NCI-H2227 treated with DMSO at 0.1 percent for 48 hours (cell line): ENCODE results near the gene WIPF3.

Source experiments
- DNase-seq: peaks from one replicate; lab custom pipeline; 2025; lab: John Stamatoyannopoulos, UW

Gene WIPF3

DNA sequence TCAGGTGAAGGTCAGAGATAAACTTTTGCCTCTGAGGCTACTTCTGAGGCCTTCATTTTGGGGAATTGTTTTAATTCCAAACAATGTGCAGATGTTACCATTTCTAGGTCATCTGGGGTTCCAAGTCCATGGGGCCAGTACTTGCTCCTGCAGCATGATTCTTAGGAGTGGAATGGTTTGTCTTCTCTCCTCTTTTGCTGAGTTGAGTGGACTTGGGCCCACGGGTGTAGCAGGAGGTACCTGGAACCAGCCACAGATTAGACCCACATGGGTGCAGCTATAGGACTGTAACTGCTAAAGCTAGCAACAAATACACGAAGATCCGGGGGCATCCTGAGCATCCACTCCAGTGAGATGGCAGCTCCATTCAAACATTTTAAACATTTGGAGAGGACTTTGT, 41.6 kb downstream of the WIPF3 start:
- no peak for DNase-seq

DNA sequence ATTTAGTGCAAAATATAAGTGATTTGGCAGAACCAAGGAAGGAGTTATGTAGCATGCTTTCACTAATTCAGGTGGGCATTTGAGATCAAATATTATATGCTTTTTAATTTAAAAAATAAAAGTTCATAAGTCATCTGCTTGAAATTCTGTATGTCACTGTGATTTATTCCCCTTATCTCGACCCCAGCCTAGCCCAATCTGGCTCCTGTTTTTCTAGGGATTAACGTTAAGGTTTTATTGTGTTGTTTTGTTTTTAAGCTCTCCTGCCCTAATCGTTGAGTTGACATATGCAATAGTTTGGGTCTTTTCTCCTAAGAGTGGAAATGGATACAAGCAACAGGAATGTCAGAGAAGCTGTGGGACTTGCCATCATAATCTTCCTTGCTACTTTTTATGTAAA, 42.6 kb downstream of the WIPF3 start:
- no peak for DNase-seq

DNA sequence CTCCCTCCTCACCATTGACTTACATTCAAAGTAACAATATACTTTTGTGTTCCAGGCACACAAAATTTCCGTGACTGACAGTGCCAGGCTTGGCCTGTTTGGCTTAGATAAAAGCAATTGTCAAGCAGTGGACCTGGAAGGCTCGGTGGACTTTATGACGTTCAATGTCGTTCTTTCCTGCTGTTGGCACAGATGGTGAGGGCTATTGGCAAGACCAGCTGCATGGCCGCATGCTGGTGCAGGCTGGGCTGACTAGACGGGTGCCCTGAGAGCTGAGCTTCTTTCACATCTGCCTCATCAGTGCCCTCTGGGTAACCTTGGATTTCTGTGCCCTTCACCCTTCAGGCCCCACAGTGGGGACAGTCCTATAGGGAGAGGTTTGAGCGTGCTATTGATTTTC, 45.2 kb downstream of the WIPF3 start:
- no peak for DNase-seq

DNA sequence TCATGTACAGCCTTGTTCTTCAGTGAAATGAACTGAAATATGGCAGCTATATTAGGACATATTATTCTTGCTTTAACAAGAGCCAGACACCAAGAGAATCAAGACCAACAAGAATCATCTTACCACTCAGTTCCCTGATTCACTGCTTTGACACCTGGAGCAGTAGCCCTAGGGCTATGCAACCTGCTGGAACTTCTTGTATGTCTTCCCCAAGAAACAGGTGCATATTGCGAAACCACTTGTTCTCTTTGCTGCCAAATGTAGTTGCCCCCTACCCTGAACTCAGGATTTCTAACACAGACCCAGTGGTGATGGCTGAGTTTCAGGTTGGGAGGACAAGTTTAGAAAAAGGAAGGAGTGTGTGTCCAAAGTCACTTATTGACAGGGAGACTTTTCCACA, 46.1 kb downstream of the WIPF3 start:
- DNase-seq, result no peak

DNA sequence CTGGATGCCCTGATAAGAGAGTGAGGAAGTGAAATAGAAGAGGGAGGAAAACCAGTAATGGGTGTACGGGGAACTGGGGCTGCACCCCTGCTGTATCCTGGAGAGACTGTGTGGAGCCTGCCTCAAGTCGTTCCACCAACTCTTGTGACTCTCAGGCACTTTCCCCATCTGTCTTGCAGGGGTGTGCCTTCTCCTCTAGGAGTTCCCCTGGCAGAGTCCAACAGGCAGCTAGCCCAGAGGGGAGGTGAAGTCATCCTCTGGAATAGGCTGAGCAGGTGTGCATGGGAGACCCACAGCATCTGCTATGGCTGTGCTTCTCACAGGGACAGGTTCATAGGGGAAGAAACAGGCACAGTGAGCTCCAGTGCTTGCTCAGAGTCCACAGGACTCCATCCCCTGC, 46.8 kb downstream of the WIPF3 start:
- no peak for DNase-seq

DNA sequence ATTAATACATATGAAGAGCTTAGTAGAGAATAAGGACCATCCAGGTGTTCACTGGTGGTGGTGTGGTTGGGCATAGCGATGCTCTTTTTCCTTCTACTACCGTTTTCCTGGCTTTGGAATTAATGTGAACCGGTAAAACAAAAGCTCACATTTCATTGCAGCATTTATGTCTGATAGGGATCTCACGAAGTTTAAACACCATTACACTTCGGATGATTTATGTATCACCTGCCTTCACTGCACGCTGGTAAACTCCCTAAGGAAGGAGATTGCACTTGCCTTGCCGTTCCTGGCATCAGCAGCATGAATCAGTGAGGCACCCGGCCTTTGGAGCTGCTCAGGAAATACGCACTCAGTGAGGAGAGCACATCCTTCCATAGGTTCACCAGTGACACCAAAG, 47.5 kb downstream of the WIPF3 start:
- no peak for DNase-seq

DNA sequence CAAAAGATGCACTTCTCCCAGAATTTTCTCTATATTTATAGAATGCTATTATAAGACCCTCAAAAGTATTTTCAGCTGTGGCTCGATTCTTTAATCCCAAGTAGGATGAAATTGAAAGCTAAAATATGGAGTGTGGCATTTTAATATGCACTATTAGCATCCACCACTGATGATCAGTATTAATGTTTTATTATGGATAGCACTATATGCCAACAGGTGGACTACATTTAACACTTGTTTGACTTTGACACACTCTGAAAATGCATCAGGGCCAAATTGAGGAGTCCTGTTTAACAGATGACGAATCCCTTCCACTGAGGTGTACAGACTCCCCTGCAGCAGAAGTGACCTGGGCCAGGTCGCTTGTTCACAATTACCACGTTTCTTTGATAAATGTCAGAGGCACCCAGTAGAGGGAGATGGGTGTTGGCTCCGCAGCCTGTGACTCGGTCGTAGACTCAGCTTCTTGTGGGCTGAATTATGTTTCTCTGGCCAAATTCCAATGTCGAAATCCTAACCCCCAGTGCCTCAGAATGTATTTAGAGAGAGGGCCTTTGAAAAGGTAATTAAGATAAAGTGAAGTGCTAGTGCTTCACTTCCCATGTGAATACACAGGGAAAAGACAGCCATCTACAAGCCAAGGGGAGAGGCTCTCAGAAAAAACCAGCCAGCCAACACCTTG, 48.1 kb downstream of the WIPF3 start:
- DNase-seq, result no peak

DNA sequence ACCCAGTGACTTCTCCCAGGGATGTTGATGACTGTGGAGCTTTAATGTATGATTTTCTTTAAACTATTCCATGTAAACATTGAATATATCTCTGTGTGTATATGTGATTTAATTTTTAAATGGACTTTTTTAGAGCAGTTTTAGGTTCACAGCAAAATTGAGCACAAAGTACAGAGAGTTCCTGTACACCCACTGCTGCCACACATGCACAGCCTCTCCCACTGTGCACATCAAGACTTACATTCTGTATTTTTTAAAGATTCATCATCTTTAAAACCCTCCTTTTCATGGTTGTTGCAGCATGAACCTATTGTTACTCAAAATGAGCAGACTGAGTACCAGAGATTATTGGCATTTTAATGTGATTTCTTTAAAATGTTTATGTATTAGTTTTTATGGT, 51.3 kb downstream of the WIPF3 start:
- no peak for DNase-seq

DNA sequence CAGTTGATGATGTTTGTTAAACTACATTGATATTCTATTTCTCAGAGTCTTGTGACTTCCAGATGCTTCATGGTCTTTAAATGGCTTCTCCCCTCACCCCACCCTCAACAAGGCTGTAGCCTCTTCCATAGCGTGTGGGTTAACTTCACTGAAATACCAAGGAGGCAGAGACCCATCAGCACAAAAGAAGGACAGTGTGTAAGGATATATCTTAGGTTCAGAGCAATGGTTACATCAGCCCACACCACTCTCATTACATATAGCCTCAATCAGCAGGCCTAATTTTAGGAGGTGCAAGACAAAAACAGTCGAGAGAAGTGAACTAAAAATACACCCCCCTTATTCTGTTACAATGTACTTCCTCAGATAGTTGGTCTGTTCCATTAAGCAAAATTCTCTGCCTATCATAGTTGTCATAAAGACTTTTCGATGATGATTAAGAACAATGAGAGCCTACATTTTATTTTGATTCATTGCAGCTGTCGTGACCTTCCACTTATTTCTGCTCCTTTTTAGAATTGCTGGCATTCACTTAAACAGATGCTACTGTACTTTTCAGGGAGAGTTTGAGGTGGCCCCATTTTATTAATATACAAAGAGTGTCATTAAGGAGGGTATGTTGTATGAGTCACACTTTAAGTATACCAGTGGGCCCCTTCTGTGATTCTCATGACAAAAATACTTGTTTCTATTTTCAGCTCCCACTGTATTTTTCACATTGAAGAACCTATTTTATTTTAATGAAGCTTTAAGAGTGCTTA, 52.1 kb downstream of the WIPF3 start:
- peak; percentile 91 for DNase-seq

DNA sequence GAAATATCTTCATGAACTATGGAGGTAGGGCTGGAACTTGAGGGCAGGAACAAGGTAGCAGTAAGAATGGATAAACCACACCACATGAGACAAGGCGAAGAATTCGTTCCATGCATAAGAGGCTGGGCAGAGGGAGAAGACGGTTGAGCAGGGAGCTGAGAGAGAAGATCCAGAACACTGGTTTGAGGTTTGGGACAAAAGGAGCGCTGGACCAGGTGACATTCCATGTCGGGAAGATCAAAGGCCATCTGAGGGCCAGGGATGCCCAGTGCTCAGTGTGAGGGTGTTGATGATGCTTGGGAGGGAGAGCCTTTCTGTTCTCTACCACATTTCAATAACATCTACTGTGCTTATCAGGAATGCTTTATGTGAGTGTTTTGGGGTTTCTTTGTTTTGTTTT, 52.8 kb downstream of the WIPF3 start:
- no peak for DNase-seq

DNA sequence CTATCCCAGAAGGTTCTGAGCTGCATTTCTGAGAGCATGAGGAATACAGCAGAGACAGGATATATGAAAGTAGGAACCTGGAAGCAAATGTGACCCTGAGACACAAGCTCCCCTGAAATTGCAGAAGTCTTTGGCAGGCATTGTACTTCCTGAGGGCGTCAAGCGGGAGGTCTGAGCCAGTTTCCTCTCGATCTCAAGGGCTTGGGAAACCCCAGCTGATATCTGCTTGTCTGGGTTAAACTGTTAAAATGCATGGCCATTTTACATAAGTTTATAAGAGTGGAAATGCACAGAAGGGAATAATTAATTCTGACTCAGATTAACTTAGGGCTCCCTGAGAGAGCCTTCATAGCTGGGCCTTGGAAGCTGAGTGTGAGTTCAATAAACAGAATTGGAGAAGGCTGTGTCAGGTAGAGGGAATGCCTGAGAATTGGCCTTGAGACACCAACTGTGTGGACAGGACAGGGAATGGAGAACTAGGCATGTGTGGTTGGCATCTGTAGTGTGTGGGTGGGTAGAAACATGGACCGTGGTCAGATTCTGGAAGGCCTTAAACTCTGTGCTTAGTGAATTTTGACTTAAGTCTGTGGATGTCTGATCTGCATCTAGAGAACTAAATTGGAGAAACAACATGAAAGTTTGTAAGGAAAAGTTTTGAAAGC, 53.3 kb downstream of the WIPF3 start:
- no peak for DNase-seq

DNA sequence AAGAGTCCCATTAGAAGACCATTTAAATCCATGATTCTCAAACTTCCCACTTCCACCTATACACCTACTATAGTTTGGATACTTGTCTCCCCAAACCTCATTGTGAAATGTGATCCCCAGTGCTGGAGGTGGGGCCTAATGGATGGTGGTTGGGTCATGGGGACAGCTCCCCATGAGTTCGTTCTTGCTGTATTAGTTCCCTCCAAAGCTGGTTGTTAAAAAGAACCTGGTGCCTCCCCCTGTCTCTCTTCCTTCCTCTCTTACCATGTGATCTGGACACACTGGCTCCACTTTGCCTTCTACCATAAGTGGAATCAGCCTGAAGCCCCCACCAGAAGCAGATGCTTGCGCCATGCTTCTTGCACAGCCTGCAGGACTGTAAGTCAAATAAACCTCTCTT, 53.9 kb downstream of the WIPF3 start:
- no peak for DNase-seq

DNA sequence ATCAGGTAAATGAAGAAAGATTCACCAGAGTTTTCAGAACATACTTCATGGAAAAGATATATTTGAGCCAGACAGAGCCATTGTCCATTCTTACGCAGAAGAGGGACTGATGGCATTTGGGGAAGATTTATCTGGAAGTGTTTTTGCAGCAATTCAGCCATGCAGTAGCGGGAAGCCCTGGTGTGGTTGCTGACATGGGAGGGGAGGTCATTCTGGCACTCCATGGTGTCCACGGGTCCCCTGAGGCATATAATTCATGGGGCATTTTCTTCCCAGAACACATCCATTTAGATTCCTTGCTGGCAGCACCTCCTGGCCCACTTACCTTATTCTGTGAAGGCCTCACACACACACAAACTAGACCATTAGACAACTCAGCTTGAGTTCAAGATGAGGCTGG, 55.6 kb downstream of the WIPF3 start:
- DNase-seq, result no peak

DNA sequence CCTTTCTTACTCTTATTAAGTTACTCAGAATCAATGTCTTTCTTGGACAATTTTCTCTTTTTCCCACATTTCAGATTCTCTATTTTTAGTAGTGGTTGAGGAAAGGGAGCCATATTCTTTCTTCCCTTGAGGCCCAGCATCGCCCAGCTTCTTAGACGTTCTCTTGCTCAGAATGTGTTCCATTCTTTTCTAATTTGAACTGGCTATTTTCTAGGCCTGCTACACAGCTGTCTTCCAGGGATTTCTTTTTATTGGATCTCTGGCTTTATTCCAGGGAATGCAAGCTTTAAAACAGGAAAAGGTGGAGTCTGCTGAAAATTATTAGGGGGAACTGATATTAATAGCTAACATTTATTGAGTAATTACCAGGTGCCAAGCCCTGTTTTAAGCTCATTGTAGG, 58.3 kb downstream of the WIPF3 start:
- DNase-seq, result no peak

DNA sequence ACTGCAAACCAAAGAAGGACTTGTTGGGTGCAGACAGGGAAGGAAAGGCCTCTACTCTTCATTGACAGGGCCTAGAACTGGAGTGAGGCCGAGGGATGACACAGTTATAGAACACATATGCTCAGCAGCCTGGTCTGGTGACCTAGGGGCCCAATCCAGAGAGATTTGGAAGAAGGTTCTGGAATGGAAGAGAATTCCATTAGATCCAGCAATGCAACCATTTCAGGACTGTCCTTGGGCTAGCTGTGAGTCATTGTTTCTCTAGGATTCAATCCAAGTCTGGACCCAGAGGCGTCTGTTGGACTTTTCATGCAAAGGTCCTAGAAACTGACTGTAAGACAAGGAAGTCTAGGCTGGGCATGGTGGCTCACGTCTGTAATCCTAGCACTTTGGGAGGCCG, 59.2 kb downstream of the WIPF3 start:
- DNase-seq, result no peak

DNA sequence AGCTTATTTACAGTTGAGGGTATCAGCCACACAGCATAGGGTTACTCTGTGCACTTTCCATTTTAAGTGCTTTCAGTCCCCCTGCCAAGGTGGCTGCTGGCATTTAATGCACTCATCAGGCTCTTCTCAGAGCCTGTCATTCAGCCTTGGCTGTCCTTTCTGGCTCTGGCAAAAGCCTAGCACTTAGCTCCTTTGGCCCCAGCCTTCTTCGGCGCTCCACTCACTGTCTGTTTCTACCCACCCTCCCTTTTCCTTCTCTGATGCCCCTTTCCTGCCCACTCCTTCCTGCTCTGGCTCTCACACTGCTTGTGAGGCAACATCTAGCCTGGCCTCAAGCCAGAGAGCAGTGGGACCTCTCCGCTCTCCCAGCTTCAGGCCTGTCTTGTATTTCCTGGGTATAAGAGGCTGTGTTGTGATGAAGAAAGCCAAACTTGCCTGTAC, 60.2 kb downstream of the WIPF3 start:
- DNase-seq, result no peak

DNA sequence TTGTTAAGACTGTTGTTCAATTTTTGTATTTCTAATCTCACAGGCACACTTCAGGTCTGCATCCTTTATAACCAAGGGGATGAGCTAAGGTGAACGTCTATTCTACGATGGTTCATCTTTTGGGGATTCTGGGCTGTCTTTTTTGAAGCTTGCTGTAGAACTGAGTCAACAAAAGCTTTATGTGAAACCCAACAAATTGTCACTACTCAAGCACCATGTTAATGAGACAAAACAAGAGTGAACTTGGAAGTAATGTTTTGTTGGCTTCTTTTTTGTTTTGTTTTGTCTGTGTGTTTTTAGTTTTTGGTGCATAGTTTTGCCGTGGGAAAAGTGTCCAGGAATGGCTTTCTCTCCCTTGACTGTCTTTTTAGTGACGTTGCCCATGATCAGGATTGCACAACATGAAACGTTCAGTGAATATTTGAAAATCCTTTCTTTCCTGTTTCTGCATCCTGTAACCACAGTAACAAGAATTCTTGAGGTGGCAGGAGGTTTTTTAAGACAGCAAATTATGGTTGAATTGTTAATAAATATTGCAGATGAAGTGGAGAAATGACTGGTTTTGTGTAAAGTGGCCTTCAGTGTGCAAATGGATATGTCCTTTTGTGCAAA, 65.6 kb downstream of the WIPF3 start:
- no peak for DNase-seq

DNA sequence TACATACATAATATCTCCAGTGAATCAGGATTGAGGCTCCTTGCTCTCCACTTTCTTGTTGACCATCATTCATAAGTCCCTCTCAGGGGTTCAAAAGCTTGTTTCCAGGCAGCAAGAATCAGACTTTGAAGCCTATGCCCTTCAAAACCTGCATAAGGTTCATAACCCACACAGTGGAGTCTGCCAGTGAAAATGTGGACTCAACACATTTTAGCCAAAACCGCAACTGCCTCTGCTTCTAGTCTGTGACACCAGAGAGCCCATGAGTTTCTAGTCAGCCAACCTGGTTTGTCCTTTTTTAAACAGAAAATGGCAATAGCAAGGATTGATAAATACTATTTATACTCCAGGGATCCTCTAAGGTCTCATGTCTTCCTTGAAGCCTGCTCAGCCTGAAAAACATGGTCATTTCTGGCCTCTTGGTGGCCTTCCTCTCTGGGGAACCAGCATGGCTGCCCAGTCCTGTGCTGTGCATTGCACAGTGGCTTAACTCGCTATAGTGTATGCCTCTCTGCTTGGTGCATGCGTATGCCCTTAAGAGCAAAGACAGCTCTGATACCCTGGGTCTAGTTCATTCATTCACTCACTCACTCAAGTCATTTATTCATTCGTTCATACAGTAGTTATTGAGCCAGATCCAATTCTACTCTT, 67.5 kb downstream of the WIPF3 start:
- no peak for DNase-seq

DNA sequence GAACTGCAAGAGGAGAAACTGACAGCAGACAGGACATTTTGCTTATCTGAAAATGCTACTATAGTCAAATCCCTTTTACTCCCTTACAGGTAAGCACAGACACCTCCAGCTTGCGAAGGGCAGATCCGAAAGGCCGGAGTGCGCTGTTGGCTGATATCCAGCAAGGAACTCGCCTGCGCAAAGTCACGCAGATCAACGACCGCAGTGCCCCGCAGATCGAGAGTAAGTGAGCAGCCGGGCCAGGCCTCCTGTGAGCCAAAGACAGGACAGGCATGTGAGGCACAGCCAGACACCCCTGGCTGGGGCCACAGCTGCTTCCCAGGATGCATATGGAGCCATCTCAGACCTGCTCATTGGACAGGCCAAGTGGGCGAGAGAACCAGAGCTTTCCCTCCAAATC, 69.4 kb downstream of the WIPF3 start:
- DNase-seq, result no peak

DNA sequence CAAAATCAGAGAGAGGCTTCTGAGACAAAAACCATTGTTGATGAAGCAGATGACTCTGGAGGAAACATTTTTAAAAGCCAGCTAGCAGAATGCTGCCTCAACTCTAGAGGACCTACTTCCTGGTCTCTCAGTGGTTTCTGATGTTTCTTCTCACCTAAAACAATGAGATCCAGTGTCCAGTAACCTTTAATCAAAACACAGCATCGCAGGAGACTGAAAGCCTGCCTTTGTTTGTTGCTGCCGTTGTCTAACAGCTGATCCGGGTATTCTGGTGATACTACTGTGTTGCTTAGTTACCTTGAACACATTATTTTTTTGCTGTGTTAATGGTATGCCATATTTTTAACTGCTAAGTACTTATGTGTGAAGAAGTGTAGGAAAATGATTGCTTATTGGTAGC, 70.9 kb downstream of the WIPF3 start:
- no peak for DNase-seq

DNA sequence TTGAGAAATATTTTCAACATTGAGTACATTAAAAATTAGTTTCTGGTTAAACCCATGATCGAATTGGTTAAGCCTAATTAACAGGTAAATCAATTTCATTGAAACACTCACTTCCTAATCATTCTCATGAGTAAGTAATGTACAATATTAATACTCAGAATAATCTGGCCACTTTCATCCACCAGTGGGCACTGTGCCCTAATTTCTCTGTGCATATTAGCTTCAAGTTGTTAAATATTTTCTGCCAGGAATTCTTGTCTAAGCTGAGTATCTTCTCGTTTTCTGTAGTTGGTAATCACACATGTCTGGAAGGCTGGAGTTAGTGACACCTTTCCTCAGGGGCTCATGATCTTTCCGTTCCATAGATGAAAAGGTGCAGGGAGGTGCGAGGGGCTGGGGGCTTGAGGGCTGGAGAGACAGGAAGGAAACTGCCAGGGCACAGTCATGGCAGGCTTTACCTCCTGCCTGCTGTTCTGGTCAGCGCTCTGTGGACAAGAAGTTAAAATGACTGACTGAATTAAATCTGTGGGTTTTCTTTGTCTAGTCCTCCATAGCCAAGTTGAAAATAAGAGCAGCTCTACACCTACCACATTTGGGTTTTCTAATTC, 71.9 kb downstream of the WIPF3 start:
- DNase-seq, result no peak

DNA sequence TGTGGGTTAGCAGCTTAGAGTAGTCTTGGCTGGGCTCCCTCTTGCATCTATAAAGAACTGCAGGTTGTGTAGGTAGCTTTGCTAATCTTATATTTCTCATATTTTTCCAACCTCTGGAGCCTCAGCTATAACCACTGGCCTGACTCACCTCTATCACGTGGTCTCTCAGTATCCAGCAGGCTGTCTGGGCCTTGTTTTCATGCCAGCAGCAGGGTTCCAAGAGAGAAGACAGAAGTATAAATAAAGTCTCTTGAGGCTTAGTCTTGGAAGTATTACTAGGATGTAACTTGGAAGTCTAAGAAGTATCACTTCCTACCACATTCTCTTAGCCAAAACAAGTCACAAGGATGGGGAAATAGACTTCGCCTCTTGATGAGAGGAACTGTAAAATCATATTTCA, 73.3 kb downstream of the WIPF3 start:
- no peak for DNase-seq
